Stimulated activated CD8-positive, alpha-beta memory T cell treated with anti-CD3 and anti-CD28 coated beads, Interleukin-12 subunit alpha, Interleukin-12 subunit beta, amount 100 ng/mL, for 24 hours (primary cell): ENCODE results near the gene DISC1.
"Not testable (repeated sequence)": the region's sequence is repeated elsewhere in the genome, so short reads cannot be mapped to it uniquely, and the experiment has no call there.

ENCODE experiments used
- DNase-seq: peaks from one replicate; pipeline ENCODE4 v3.0.0-alpha.2; 2020; ENCODE audit errors: extremely low read depth

DISC1 gene

DNA sequence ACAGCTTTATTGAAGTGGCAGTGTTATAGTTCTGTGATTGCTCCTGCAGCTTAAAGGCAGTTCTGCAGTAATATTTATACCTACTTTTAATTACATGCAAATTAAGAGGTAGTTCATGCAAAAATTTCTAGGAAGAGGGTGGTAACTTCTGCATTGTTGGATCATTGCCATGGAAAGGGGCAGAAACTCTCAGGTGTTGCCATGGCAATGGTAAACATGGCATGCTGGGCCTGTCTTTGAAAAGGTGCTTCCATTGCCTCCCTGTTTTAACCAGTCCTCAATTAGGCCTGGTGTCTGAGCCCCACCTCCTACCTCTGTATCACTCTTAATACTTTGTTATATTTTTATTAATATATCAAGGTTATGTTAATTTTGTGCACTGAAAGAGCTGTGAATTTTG is 104.7 kb downstream of the DISC1 start:
- DNase-seq = no peak

DNA sequence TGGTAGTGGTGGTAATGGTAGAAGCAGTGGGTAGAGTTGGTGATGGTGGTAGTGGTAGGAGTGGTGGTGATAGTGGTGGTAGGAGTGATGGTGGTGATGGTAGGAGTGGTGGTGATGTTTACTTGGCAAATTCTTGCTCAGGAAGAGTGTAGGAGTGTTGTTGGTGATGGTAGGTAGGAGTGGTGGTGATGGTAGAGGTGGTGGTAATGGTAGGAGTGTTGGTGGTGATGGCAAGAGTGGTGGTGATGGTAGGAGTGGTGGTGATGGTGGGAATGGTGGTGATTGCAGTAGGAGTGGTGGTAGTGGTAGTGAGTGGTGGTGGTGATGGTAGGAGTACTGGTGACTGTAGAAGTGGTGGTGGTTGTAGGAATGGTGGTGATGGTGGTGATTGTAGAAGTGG is 106.5 kb downstream of the DISC1 start:
- DNase-seq = no peak

DNA sequence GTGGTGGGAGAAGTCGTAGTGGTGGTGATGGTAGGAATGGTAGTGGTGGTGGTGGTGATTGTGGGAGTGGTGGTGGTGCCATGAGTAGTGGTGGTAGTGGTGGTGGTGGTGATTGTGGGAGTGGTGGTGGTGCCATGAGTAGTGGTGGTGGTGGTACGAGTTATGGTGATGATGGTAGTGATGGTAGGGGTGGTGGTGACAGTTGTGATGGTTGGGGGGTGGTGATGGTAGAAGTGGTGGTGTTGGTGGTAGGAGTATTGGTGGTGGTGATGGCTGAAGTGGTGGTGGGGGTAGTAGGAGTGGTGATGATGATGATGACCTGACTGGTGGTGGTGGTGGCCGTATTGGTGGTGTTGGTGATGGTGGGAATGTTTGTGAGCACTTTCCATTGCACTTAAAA is 107.1 kb downstream of the DISC1 start:
- no peak for DNase-seq

DNA sequence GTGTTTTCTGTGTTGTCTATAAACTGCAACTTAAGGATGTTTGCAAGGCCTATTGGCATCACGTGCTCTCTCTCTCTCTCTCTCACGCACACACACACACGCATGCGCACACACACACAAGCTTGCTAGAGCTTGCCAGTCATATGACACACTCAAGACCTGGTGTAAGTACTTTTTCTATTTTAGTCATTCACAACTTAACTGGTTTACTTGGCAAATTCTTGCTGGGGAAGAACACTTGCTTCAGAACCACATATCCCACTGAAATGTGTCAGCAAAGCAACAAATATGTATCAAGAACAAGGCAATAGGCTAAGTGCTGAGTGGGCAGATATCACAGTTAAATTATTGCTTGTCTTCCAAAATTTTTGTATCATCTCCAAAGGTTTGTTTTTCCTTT is 107.8 kb downstream of the DISC1 start:
- DNase-seq = no peak

DNA sequence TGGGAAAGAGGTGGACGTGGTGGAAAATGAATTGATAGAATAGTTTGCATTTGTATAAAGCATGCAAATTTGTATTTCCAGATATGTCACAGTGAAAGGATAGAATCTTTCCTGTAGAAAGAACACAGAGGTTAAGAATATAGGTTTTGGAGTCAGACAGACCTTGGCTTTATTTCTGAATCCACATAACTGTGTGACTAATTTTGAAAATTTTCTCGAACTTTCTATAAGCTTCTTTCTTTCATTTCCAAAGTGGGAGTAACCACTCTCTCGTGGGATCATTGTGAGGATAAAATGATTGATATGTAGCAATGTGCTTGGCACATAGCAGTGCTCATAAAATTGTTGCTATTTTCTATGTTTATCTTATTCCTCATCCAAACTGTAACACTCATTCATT is 108.8 kb downstream of the DISC1 start:
- no peak for DNase-seq

DNA sequence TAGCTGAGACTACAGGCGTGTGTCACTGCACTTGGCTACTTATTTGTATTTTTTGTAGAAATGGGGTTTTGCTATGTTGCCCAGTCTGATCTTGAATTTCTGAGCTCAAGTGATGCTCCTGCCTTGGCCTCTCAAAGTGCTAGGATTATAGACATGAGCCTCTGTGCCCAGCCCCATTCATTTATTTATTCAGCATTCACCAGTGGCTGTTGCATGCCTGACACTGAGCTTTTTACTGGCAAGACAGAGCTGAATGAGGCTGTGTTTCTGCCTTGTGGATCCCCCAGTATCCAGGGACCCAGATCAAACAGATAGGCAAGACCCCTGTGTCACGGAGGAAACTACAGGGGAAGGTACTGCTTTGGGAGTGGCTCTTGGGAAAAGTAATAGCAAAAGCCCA is 109.4 kb downstream of the DISC1 start:
- DNase-seq = no peak

DNA sequence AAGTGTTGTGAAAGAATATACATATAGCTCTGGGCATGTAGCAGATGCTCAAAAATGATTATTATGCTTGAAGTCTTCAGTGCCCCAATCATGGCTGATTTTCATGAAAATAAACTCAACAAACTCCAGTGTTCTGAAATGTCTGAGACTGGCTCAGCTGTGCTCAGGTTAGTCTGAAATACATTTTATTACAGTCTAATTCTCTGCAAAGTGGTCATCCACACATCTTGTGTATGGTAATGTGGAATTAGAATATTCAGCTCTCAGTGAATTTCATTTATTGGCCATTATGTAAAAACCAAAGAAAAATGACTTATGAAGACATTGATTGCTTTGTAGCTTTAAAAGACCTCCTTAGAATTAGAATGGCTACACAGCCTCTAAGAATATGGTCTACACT is 109.9 kb downstream of the DISC1 start:
- DNase-seq = no peak

DNA sequence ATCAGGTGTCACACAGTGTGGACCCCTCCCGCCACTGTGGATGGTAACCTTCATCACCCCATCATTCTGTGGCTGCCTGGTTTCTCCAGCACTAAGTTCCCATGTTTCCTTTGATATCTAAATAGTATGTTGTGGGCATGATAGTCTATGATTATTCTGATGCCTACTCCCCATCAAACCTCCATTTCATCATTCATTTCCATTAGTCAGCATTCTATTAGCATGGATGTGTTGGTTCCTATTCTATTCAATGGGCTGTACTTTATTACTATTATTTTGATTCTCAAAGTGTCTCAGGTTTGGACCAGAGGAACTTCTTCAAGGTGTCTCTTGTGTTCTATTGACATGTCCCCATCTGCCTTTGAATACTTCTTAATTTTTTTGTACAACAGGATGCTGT is 112.0 kb downstream of the DISC1 start:
- no peak for DNase-seq

DNA sequence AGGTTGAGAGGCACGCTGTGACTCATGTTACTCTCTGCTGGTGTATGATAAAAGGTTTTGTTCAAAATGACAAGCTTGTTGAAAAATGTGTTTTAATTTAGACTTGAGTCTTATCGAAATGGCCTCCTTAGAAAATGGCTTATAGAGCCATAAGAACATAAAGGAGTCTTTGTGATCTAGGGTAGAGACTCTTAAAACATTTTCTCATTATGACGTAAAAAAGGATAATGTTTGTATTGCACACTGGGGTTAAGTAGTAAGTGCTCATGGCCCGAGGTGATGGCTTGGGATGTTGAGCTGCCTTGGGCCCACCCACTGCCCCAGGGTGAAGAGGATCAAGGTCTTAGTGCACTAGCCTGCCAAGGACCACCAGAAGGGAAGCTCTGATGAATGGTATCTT is 117.4 kb downstream of the DISC1 start:
- no peak for DNase-seq

DNA sequence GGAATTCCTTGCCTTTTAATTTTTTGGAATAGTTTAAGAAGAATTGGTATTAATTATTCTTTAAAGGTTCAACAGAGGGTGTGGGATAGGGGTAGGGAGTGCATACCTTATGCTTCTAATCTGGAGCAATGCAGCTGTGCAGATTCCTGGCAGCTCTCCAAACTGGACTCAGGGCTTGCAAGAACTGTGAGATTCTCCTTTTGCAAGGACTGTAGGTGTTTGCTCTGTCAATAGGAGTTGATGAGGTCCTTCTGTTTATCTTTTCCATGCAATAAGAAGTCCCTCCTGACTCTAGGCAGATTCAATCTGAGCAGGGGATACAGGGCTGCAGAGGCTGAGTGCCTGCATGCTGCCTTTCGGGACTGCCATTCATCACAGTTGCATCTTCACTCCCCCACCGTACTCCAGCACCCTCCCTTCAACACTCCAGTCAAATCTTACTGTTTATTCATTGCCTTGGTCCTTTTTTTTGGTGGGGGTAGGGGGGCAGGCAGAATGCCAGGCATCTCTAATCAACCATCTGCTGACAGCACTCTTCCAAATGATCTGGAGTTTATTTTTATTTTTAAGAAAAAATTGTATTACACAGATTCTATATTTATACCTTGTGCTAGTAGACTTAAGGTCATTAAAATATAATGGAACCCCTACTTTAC is 122.3 kb downstream of the DISC1 start:
- DNase-seq = no peak

DNA sequence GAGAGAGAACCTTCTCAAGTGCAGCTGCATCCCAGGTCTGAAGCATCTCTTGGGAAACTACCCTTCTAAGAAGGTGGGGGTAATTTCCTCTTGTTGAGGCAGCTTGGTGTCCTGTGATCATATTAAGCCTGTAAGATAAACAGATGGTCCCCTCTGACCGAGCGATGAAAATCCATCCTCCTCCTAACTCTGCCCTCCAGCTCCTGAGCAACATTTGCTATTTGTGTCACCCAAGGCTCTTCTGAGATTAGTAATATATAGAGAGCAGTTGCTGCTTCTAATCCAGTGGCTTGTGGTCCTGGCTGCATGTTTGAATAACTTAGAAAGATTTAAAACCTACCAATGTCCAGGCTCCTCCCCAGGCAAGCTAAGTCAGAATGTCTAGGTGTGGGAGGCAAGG is 123.7 kb downstream of the DISC1 start:
- no peak for DNase-seq

DNA sequence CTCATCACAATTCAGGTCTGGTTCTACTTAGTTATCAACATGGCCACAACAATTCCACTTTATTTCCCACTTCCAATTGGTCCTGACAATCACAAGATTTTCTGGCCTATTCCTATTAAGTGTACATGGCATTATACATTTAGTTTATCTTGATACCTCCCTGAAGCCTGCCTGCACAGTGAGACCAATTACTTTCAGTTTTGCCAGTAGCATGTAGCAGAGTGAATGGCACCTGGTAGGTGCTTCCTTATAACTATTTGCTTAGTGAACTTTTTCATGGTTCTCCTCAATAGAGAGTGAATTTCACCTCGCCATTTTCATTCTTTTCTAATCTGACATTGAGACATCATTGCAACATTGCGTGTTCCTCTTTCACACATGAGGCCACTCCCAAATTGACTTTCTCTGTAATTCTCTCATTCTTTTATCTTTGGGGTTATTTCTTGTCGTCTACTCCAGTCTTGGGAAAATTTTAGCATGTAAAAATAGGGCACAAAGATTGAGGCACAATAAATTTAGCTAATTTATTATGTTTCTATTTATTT is 124.3 kb downstream of the DISC1 start:
- DNase-seq = no peak

DNA sequence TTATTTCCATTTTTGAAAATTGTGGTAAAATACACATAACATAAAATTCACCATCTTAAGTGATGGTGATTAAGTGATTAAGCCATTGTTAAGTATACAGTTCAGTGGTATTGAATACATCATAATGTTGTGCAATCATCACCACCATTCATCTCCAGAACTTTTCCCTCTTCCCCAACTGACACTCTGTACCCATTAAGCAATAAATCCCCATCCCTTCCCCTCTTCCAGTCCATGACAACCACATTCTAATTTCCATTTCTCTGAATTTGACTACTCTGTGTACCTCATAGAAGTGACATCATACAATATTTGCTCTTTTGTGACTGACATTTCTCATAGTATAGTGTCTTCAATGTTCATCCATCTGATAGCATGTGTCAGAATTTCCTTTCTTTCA is 124.8 kb downstream of the DISC1 start:
- no peak for DNase-seq

DNA sequence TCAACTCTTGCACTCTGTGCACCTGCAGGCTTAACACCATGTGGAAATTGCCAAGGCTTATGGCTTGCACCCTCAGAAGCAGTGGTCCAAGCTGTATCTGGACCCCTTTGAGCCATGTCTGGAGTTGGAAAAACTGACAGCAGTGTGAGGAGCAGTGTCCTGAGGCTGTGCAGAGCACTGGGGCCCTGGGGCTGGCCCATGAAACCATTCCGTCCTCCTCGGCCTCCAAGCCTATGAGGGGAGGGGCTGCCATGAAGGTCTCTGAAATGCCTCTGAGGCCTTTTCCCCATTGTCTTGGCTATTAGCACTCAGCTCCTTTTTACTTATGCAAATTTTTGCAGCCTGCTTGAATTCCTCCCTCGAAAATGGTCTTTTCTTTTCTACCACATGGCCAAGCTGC is 126.7 kb downstream of the DISC1 start:
- DNase-seq = no peak

DNA sequence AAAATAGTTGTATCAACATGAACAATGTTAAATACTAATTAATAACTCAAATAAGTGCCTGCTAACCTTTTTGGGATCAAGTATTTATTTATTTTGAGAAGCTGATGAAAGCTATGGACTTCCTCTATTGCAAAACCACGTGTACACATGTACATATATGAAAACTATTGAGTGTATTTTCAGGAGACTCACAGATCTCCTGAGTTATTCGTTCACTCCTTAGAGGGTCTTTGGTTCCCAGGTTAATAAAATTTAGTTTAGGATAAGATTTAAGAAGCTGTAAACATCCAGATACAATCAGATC is 130.5 kb downstream of the DISC1 start:
- no peak for DNase-seq

DNA sequence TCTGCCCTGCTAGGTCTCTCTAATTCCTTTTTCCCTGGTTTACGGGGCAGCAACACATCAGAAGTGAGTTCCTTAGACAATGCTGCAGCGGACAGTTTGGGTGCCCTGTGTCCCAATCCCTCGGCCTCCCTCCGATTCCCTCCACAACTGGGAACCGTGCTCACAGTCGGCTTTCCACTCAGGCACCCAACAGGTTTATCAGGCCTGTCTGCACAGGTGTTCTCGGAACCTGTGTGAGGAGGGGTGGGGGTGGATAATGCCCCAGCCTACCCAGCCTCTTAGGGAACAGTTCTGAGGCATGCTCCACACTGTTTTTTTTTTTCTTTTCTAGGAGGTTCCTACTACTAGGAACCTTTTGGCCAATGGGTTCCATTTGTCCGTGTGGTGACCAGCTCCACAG is 131.2 kb downstream of the DISC1 start:
- DNase-seq = no peak

DNA sequence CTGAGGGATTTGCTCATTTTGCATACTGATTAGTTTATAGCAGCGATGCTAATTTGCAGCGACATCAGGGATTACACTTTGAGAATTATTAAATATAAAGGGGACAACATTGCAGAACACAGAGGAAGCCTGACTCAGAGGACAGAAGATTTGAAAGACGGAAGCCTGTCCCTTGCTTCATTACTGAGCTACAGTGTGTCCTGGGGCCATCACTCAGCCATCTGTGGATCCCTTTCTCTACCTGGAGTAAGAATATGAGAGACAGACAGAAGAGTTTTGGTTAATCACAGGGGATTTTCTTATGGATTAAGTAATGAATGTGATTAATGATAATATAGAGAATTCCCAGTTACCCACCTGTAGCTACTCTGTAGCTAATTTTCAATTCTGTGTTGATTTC is 134.7 kb downstream of the DISC1 start:
- DNase-seq = no peak

DNA sequence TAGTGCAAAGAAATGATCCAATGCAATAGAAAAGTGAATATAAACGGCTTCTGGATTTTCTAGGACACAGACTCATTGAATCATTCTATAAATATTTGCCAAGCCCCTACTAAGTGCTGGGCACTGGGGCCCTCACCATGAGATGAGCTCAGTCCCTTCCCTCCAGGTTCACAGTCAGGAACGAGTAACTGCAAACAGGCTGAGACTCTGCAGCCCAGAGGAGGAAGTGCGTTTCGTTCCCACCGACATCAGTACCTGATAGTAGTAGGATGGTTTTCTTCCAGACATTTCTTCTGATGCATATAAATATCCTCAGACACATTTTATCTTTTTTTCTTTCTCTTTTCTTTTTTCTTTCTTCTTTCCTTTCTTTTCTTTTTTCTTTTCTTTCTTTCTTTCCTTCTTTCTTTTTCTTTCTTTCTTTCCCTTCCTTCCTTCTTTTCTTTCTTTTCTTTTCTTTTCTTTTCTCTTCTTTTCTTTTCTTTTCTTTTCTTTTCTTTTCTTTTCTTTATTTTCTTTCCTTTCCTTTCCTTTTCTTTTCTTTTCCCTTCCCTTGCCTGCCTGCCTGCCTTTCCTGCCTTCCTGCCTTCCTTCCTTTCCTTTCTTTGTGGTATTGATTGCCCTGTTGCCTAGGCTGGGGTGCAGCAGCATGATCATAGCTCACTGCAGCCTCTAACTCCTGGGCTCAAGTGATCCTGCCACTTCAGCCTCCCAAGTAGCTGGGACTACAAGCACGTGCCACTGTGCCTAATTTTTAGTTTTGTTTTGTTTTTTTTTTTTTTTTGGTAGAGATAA is 135.4 kb downstream of the DISC1 start:
- DNase-seq = no peak

DNA sequence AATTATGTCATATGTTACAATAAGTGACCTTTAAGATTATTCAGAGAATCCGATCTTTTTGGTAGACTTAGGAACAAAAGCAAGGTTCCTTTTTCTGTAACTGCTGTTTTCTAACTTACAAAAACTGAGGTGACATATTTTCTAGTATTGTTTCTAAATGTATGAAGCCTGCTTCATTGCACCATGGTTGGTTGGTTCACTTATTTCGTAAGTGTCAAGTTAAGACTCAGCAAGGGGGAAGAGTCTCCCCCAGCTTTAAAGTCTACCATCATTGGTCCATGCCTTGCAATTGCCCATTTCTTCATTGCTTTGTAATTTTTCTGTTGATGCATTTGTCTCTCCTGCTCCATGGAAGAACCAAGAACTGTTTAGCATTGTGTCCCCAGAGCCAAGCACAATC is 136.9 kb downstream of the DISC1 start:
- no peak for DNase-seq

DNA sequence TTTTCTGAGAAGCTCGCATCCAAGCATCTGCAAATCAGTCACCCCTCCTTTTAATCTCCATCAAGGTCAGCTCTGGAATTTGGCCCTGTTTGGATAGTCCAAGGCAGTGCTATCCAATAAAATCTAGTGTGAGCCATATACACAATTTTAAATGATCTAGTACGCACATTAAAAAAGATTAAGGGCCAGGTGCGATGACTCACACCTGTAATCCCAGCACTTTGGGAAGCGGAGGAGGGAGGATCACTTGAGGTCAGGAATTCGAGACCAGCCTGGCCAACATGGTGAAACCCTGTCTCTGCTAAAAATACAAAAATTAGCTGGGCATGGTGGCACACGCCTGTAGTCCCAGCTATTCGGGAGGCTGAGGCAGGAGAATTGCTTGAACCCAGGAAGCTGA is 139.2 kb downstream of the DISC1 start:
- not testable (repeated sequence) for DNase-seq

DNA sequence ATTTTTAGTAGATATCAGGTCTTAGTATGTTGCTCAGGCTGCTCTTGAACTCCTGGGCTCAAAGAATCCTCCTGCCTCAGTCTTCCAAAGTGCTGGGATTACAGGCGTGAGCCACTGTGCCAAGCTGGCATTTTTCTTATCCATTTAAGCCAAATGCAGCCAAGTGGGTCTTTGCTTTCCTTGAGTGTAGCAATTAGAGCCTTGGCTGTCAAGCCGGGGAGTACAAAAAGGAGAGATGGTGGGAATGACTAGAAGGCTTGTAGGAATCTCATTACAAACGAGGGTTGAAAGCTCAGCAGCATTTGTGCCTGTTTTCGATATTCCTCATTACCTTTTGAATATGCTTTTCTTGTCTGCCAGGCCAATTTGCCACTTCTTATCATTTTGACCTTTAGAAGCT is 140.9 kb downstream of the DISC1 start:
- DNase-seq = no peak

DNA sequence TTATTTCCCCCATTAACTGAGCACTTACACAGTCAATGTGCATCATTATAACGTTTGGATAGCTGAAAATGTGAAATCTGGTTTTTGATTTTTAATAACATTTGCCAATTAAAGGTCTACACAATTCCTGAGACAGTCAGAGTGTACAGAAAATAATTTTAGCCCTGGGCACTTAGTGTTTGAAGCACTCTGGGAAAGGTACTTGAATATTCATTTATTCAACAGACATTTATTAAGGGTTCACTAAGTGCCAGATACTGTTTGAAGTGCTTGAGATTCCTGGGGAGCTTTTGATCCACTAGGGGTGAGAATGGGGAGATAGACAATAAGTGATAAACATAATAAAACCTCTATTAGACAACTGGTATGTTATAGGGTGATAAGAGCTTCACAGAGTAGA is 141.8 kb downstream of the DISC1 start:
- DNase-seq = no peak

DNA sequence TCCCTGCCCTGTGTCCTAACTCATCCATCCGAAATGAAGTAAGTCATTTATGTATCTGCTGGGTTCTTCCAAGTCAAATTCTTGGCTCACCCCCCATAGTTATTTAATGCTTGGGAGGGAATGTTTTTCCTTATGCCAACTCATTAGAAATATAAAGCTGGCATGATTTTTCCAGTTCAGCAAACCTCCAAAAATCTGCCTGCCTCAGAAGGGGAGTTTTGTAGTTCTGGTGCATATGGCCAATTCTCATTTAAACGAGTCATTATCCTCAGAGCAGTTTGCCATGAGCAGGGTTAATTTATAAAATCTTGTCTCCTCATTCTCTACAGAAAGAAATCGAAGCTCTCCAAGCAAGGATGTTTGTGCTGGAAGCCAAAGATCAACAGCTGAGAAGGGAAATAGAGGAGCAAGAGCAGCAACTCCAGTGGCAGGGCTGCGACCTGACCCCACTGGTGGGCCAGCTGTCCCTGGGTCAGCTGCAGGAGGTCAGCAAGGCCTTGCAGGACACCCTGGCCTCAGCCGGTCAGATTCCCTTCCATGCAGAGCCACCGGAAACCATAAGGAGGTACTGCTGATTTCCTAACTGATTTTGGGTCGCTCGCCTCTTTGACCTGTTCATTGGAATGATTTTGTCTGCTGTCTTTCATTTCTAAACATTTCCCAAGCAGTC is 144.1 kb downstream of the DISC1 start:
- no peak for DNase-seq
